ENCODE data around the gene FKBP10.
A peak's percentile ranks its signal among the peaks of the same experiment; 100 is the strongest.
"Not testable (repeated sequence)": the region's sequence is repeated elsewhere in the genome, so short reads cannot be mapped to it uniquely, and the experiment has no call there.

Gene FKBP10

GRCh38 chr17:41811549-41812380, 1.0 kb upstream of the FKBP10 start, which contains the start of gene P3H4:
TSS of gene P3H4 (minus strand) at chr17:41811949. CDS start at chr17:41811915, 34 bp downstream.
- DNase-seq: peak in 1 of 2 experiments; percentile 63

GRCh38 chr17:41813152-41813680, 412 bp downstream of the FKBP10 start:
- DNase-seq: no peak

GRCh38 chr17:41813699-41814124, 908 bp downstream of the FKBP10 start:
- no peak for DNase-seq

- no peak for DNase-seq
Measured at GRCh38 chr17:41814195-41814594, 1.4 kb downstream of the FKBP10 start.

- DNase-seq: no peak
Measured at GRCh38 chr17:41816637-41817320, 4.0 kb downstream of the FKBP10 start.

- no peak for DNase-seq
Measured at GRCh38 chr17:41818024-41818423, 5.2 kb downstream of the FKBP10 start.

- no peak for DNase-seq
Measured at GRCh38 chr17:41821776-41822175, 9.0 kb downstream of the FKBP10 start.

- no peak for DNase-seq
Measured at GRCh38 chr17:41822216-41823140, 9.7 kb downstream of the FKBP10 start.

GRCh38 chr17:41823141-41823524, 10.3 kb downstream of the FKBP10 start:
- DNase-seq: no peak

- no peak for DNase-seq
Measured at GRCh38 chr17:41823580-41823979, 10.8 kb downstream of the FKBP10 start.

GRCh38 chr17:41824086-41824485, 11.3 kb downstream of the FKBP10 start:
- DNase-seq: no peak

- DNase-seq: no peak
Measured at GRCh38 chr17:41825175-41825845, 12.5 kb downstream of the FKBP10 start.

- DNase-seq: not testable (repeated sequence)
Measured at GRCh38 chr17:41829961-41830360, 17.2 kb downstream of the FKBP10 start.

GRCh38 chr17:41835214-41835799, 22.5 kb downstream of the FKBP10 start:
- DNase-seq: no peak

- no peak for DNase-seq
Measured at GRCh38 chr17:41835800-41836549, 23.2 kb downstream of the FKBP10 start, which contains the start of gene NT5C3B. TSS of gene NT5C3B (minus strand) at chr17:41836232. CDS start at chr17:41836193, 39 bp downstream.

- no peak for DNase-seq
Measured at GRCh38 chr17:41836550-41837196, 23.9 kb downstream of the FKBP10 start.

- DNase-seq: no peak
Measured at GRCh38 chr17:41837761-41838538, 25.1 kb downstream of the FKBP10 start, which contains the start of gene KLHL10. TSS of gene KLHL10 (plus strand) at chr17:41837825. CDS start at chr17:41837933, 108 bp downstream.

GRCh38 chr17:41839448-41839847, 26.6 kb downstream of the FKBP10 start:
- DNase-seq: not testable (repeated sequence)

GRCh38 chr17:41840781-41841180, 28.0 kb downstream of the FKBP10 start:
- not testable (repeated sequence) for DNase-seq

Measured in cerebellar nuclear complex (tissue), 1 donor.